Activated naive CD4-positive, alpha-beta T cell treated with anti-CD3 and anti-CD28 coated beads, Interleukin-2, amount 50 U/mL, for 16 hours (primary cell): ENCODE measurements around the gene FBXW11.
A peak's percentile ranks its signal among the peaks of the same experiment; 100 is the strongest.

Source experiments
- DNase-seq: peaks from one replicate; pipeline ENCODE4 v3.0.0-alpha.2; 2020

Gene FBXW11

GRCh38 chr5:172015346-172015745 lies 8.9 kb upstream of the FBXW11 start:
- DNase-seq, result no peak

GRCh38 chr5:172010278-172010677 lies 3.8 kb upstream of the FBXW11 start:
- no peak for DNase-seq

GRCh38 chr5:172009536-172010270 lies 3.3 kb upstream of the FBXW11 start:
- no peak for DNase-seq

GRCh38 chr5:172008689-172009141 lies 2.3 kb upstream of the FBXW11 start:
- DNase-seq, result no peak

GRCh38 chr5:172008111-172008455 lies 1.6 kb upstream of the FBXW11 start:
- DNase-seq, result no peak

- no peak for DNase-seq
Measured at GRCh38 chr5:172007175-172008110, 1.0 kb upstream of the FBXW11 start.

GRCh38 chr5:172005708-172006320 lies 624 bp downstream of the FBXW11 start:
- DNase-seq, result peak; percentile 32

- peak; percentile 14 for DNase-seq
Measured at GRCh38 chr5:172004824-172005237, 1.6 kb downstream of the FBXW11 start.

GRCh38 chr5:172003746-172004145 lies 2.7 kb downstream of the FBXW11 start:
- DNase-seq, result no peak

- DNase-seq, result no peak
Measured at GRCh38 chr5:172002840-172003512, 3.5 kb downstream of the FBXW11 start.

GRCh38 chr5:172002310-172002709 lies 4.1 kb downstream of the FBXW11 start:
- DNase-seq, result no peak

- no peak for DNase-seq
Measured at GRCh38 chr5:171999877-172000276, 6.6 kb downstream of the FBXW11 start.

- no peak for DNase-seq
Measured at GRCh38 chr5:171999100-171999499, 7.3 kb downstream of the FBXW11 start.

- DNase-seq, result no peak
Measured at GRCh38 chr5:171997011-171997410, 9.4 kb downstream of the FBXW11 start.

- DNase-seq, result no peak
Measured at GRCh38 chr5:171992813-171993212, 13.6 kb downstream of the FBXW11 start.

- DNase-seq, result no peak
Measured at GRCh38 chr5:171992305-171992704, 14.1 kb downstream of the FBXW11 start.

GRCh38 chr5:171990713-171991015 lies 15.8 kb downstream of the FBXW11 start:
- DNase-seq, result no peak

GRCh38 chr5:171989946-171990712 lies 16.3 kb downstream of the FBXW11 start:
- DNase-seq, result no peak

- DNase-seq, result no peak
Measured at GRCh38 chr5:171989276-171989675, 17.2 kb downstream of the FBXW11 start.

- no peak for DNase-seq
Measured at GRCh38 chr5:171986772-171987171, 19.7 kb downstream of the FBXW11 start.

GRCh38 chr5:171984748-171985419 lies 21.6 kb downstream of the FBXW11 start:
- no peak for DNase-seq

GRCh38 chr5:171981847-171982246 lies 24.6 kb downstream of the FBXW11 start:
- no peak for DNase-seq
